Erythroblast (primary cell): ENCODE data around the gene CACNG3.

Source experiments
- GATA1 ChIP-seq: IDR thresholded peaks from 2 replicates; pipeline ENCODE4 v1.6.1; 2011; ENCODE audit warnings: low read depth, mild to moderate bottlenecking, control low read depth, low read length, moderate library complexity
- POLR2A ChIP-seq: IDR thresholded peaks from 2 replicates; pipeline ENCODE4 v1.6.1; 2011; ENCODE audit warnings: mild to moderate bottlenecking, low read length

GRCh38 chr16:24286741-24287405, 30.7 kb downstream of the CACNG3 start:
- TF ChIP-seq POLR2A, result no peak
- no peak for TF ChIP-seq GATA1
